Endodermal cell (in vitro differentiated cells): ENCODE results near the gene ASTN1. TPM values are rescaled to one million over a fixed set of nuclear protein-coding genes. Genes with fewer than 3 reads are reported as not detected.

Experiments
- DNase-seq: peaks from one replicate; pipeline ENCODE4 v3.0.0-alpha.2; 2017
- H3K27ac ChIP-seq: 2 replicates; pipeline ENCODE4 v1.5.1; 2013; ENCODE audit warnings: mild to moderate bottlenecking, low read depth, low read length, moderate library complexity
- H3K27me3 ChIP-seq: 2 replicates; pipeline ENCODE4 v1.6.1; 2013; ENCODE audit warnings: mild to moderate bottlenecking, low read length, moderate library complexity; ENCODE audit not compliant: insufficient read depth, control insufficient read depth, poor library complexity, severe bottlenecking
- H3K36me3 ChIP-seq: 2 replicates; pipeline ENCODE4 v1.7.0; 2013; ENCODE audit warnings: mild to moderate bottlenecking, low read length, moderate library complexity; ENCODE audit not compliant: control insufficient read depth, insufficient read depth
- H3K4me1 ChIP-seq: one replicate; pipeline ENCODE4 v1.7.0; 2013; ENCODE audit warnings: low read length; ENCODE audit not compliant: control insufficient read depth, insufficient read depth
- H3K4me3 ChIP-seq: 2 replicates; pipeline ENCODE4 v1.5.1; 2013; ENCODE audit warnings: mild to moderate bottlenecking, low read length, moderate library complexity
- H3K9ac ChIP-seq: 2 replicates; pipeline ENCODE4 v1.6.1; 2013; ENCODE audit warnings: mild to moderate bottlenecking, low read length, moderate library complexity; ENCODE audit not compliant: poor library complexity, severe bottlenecking; ENCODE audit errors: extremely low read depth
- H3K9me3 ChIP-seq: 2 replicates; pipeline ENCODE4 v1.6.1; 2013; ENCODE audit warnings: mild to moderate bottlenecking, low read length, moderate library complexity; ENCODE audit not compliant: control insufficient read depth
- H3K27ac Mint-ChIP-seq: 2 replicates; pipeline ENCODE4 v1.8.0; 2020; ENCODE audit warnings: mixed read lengths
- H3K27me3 Mint-ChIP-seq: 2 replicates; pipeline ENCODE4 v1.8.0; 2021; ENCODE audit warnings: mild to moderate bottlenecking, mixed read lengths; ENCODE audit not compliant: insufficient read depth
- H3K36me3 Mint-ChIP-seq: 2 replicates; pipeline ENCODE4 v1.8.0; 2020; ENCODE audit warnings: low read depth, mixed read lengths
- H3K4me1 Mint-ChIP-seq: 2 replicates; pipeline ENCODE4 v1.8.0; 2020; ENCODE audit warnings: mixed read lengths
- H3K4me3 Mint-ChIP-seq: 2 replicates; pipeline ENCODE4 v1.8.0; 2020; ENCODE audit warnings: mild to moderate bottlenecking, moderate library complexity, mixed read lengths
- H3K9me3 Mint-ChIP-seq: 2 replicates; pipeline ENCODE4 v1.8.0; 2020; ENCODE audit warnings: mild to moderate bottlenecking, mixed read lengths
- WGBS, 2 experiments: methylation state at CpG; one replicate each; pipeline versions ENCODE4 v1.1.5 to v1.1.7; 2013; ENCODE audit warnings: missing lambda C conversion rate in 2 of 2, mixed read lengths in 1 of 2; ENCODE audit not compliant: insufficient coverage in 1 of 2, insufficient read length in 1 of 2; 5-methylcytosine and 5-hydroxymethylcytosine counted together
- total RNA-seq, 2 donors: library from RNA; stranded (reverse); fragmentation: NEBNext Ultra II Directional in 1 of 2; extraction: Animal tissue kit (Norgen Biotek cat#: 25700) in 1 of 2; gene quantifications; 2 replicates in 1 of 2; 3 replicates in 1 of 2; pipeline ENCODE4 v1.2.1, GENCODE V29; 2021
- TF ChIP-seq, protein P1 (sequence below): fragments of 200-600 bp; sonication (generic); conservative IDR thresholded peaks from 2 replicates; pipeline ENCODE4 v1.5.0; 2021; ENCODE audit warnings: antibody characterized with exemption, mild to moderate bottlenecking

ASTN1 gene
- total RNA-seq, 2 donors from 2014 or later = 0.31 to 0.70 TPM

DNA sequence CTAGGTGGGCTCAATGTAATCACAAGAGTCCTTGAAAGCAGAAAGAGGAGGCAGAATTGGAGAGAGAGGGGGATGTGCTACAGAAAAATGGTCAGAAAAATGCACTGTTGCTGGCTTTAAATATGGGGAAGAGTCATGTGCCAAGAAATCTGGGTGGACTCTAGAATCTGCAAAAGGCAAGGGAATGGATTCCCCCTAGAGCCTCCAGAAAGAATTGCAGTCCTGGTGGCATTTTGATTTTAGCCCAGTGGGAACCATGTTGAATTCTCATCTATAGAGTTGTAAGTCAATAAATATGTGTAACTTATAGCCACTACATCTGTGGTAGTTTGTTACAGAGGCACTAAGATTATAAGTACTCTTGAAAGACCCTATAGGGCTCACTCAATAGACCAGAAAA lies 210.3 kb downstream of the ASTN1 start:
- Mint-ChIP-seq H3K4me1 (peaks cover 28% of the 10 kb centered on the region), H3K27ac (no peak overlapping the region), H3K27me3 (peaks cover 42% of the 10 kb centered on the region), H3K9me3 (no peaks in the 10 kb centered on the region), H3K4me3 (no peak overlapping the region), H3K36me3 (no peaks in the 10 kb centered on the region)
- no peak for DNase-seq
- TF ChIP-seq, protein P1, sequence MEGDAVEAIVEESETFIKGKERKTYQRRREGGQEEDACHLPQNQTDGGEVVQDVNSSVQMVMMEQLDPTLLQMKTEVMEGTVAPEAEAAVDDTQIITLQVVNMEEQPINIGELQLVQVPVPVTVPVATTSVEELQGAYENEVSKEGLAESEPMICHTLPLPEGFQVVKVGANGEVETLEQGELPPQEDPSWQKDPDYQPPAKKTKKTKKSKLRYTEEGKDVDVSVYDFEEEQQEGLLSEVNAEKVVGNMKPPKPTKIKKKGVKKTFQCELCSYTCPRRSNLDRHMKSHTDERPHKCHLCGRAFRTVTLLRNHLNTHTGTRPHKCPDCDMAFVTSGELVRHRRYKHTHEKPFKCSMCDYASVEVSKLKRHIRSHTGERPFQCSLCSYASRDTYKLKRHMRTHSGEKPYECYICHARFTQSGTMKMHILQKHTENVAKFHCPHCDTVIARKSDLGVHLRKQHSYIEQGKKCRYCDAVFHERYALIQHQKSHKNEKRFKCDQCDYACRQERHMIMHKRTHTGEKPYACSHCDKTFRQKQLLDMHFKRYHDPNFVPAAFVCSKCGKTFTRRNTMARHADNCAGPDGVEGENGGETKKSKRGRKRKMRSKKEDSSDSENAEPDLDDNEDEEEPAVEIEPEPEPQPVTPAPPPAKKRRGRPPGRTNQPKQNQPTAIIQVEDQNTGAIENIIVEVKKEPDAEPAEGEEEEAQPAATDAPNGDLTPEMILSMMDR = peak; percentile 69
- H3K4me1 ChIP-seq = no peaks in the 10 kb centered on the region
- H3K9ac ChIP-seq = no peak overlapping the region
- H3K36me3 ChIP-seq = no peaks in the 10 kb centered on the region
- no peaks in the 10 kb centered on the region for H3K9me3 ChIP-seq
- no peak overlapping the region for H3K27ac ChIP-seq
- H3K4me3 ChIP-seq = no peak overlapping the region
- H3K27me3 ChIP-seq = peaks cover 44% of the 10 kb centered on the region

DNA sequence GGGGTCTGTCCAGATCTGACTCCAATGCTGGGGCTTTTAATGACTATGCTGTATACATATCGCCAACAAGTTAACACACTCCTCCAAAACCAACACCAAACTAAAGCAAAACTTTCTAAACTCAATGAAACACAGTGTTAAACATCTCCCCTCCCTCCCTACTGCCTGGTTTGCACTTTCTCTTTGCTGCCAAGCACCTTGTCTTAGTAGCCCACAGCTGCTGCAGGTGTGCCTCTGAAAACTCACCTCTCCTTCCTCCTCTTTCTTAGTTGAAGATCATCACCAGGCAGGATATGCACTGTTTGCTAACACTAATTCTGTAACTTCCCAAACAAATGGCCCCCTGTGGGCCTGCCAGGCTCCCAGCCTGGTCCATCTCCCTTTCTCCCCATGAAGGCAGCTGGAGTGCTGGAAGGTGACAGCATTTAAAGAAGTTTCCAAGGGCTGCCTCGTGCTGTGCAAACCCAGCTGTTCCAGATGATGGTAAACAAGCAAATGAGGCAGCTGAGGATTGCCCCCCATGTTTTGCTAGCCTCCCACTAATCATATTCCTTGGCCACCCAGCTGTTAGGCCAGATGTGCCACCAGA lies 213.7 kb downstream of the ASTN1 start:
- no peaks in the 10 kb centered on the region for H3K9me3 Mint-ChIP-seq
- TF ChIP-seq, protein P1 = no peak
- Histone ChIP-seq H3K36me3 (no peaks in the 10 kb centered on the region), H3K4me3 (no peak overlapping the region), H3K27me3 (peaks cover 54% of the 10 kb centered on the region), H3K27ac (no peak overlapping the region), H3K9me3 (no peaks in the 10 kb centered on the region), H3K4me1 (no peaks in the 10 kb centered on the region), H3K9ac (no peak overlapping the region)
- peak; percentile 72 for DNase-seq
- no peak overlapping the region for H3K27ac Mint-ChIP-seq
- H3K4me3 Mint-ChIP-seq = no peak overlapping the region
- 58 to 73% methylated on average over 1 to 2 of the region's 2 CpGs for WGBS, 2 experiments
- H3K4me1 Mint-ChIP-seq = peaks cover 27% of the 10 kb centered on the region
- H3K27me3 Mint-ChIP-seq = peaks cover 25% of the 10 kb centered on the region
- no peaks in the 10 kb centered on the region for H3K36me3 Mint-ChIP-seq

DNA sequence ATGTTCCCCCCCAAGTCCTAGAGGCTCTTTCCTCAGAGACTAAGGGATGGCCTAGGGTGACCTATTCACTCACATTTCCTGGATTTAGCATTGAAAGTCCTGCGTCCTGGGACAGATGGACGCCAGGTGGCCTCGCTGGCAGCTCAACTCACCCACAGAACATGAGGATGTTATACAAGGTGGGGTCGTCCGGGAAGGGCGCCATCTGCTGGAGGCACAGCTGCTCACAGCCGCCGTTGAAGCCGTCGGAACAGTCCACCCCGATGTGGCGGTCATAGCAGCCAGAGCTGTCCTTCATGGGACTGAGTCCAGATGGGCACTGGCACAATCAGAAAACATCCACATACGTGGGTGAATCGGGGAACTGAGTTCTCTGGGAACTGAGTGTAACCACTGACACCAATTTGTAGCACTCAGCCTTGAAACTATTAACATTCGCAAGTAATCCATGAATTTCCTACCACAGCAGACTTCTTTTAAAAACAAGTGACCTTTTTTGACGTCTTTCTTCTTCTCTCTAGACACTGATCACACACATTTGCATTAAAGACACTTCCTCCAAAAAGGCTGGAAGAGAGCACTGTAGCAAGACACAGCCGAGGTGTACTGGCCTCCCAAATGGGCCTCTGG lies 215.4 kb downstream of the ASTN1 start:
- Histone ChIP-seq H3K4me3 (no peak overlapping the region), H3K4me1 (no peaks in the 10 kb centered on the region), H3K36me3 (no peaks in the 10 kb centered on the region), H3K27me3 (peaks cover 54% of the 10 kb centered on the region), H3K9me3 (no peaks in the 10 kb centered on the region), H3K9ac (no peak overlapping the region), H3K27ac (no peak overlapping the region)
- DNase-seq = peak; percentile 96
- H3K4me1 Mint-ChIP-seq = peaks cover 27% of the 10 kb centered on the region
- H3K4me3 Mint-ChIP-seq = no peak overlapping the region
- H3K9me3 Mint-ChIP-seq = no peaks in the 10 kb centered on the region
- peaks cover 18% of the 10 kb centered on the region for H3K27me3 Mint-ChIP-seq
- H3K36me3 Mint-ChIP-seq = no peaks in the 10 kb centered on the region
- H3K27ac Mint-ChIP-seq = no peak overlapping the region
- TF ChIP-seq, protein P1 = peak; percentile 100
- 29 to 42% methylated on average over 7 to 17 of the region's 17 CpGs for WGBS, 2 experiments
